HG03520 (cell line): ENCODE results near the gene ATF4.

Source experiments
- ATAC-seq: cut with Tn5 transposase; IDR thresholded peaks from one replicate; pipeline ENCODE4 v1.9.1; 2021; ENCODE audit warnings: mild to moderate bottlenecking, moderate library complexity; ENCODE audit not compliant: unreplicated experiment

Gene ATF4

DNA sequence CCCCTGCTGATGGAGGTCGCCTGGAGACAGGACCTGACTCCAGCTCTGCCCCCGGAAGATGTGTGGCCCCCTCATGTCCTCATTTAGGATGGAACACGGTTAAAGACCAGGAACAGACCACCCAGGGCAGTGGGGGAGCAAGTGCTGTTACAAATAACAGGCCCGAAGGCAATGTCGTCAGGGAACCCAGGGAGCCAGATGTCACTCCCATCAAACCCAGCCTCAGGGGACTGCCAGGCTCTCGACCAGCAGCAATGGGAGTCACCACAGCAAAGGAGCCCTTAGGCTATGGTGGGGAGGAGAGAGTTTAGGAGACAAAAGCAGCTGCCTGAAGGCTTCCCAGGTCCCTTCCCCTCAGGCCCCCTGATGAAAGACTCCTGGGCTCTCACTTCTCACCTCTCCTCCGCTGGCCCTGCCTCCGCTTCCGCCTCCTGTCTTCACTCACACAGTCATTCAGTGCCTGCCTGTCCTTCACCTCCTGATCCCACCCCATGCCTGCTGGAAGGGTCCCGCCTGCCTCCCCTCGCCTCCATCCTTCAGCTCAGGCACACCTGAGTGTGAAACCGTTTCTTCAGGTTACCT is 7.8 kb downstream of the ATF4 start:
- no peak for ATAC-seq

- ATAC-seq = no peak
Observed at GRCh38 chr22:39528681-39529486, 8.5 kb downstream of the ATF4 start.

GRCh38 chr22:39529487-39529851 is 9.1 kb downstream of the ATF4 start:
- no peak for ATAC-seq

DNA sequence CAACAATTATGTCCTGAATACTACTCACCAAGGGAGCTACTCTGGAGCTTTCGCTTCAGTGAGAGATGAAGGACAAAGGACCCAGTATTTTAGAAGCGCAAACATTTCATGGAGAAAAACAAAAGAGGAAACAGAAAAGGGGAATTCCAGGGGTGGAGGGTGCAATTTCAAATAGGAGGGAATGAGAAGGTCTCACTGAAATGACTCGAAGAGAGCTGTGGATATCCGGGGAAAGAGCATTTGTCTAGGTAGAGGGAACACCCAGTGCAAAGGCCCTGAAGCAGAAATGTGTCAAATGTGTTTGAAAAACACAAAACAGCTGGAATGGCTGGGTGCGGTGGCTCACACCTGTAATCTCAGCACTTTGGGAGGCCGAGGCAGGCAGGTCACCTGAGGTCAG is 9.8 kb downstream of the ATF4 start:
- no peak for ATAC-seq

DNA sequence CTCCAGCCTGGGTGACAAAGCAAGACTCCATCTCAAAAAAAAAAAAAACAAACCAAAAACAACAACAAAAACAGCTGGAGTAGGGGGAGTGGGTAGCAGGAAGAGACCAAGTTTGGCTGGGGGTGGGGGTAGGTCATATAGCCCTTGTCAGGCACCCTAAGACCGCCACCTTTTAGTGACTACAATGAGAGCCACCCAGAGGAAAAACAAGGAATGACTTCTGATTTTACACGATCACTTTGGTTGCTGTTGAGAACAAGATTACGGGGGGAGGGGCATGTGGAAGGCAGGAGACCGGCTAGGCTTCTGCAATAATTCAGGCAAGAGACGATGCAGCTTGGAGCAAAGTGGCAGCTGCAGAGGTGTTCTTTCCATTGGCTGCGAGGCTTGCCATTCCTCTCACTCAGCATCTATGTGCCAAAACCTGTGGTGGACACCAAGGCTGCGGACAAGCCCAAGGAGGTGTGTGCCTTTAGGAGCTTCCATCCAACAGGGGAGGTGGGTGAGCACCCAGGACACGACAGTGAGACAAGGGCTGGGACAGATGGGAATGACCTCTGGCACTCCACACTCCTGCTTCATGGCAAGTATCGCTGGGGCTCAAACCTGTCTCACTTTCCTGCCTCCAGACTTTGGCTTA is 10.4 kb downstream of the ATF4 start:
- ATAC-seq = no peak

- peak; percentile 54 for ATAC-seq
Observed at GRCh38 chr22:39532215-39533073, 12.1 kb downstream of the ATF4 start, which contains the start of gene RPS19BP1. TSS of gene RPS19BP1 (minus strand) at chr22:39532748. CDS start at chr22:39532738, 10 bp downstream.

DNA sequence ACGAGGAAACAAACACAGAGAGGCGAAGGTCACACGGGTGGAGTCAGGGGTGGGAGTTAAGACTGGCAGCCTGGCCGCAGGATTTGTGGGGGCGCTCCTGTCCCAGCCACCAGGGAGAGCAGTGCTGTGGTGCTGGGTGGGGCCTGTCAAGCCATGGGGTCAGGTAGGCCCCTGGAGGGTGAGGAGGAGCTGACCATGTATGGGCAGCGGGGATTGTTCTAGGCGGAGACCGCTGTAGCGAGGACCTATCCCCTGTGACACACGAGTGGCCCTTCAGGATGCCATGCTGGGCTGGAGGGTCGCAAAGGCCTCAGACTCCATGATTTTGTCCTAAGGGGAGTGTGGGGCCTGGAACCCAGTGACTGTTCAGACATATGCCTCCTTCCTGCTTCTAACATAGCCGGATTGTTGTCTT is 13.7 kb downstream of the ATF4 start:
- no peak for ATAC-seq

- no peak for ATAC-seq
Observed at GRCh38 chr22:39534591-39535356, 14.4 kb downstream of the ATF4 start.

- no peak for ATAC-seq
Observed at GRCh38 chr22:39535357-39535725, 15.0 kb downstream of the ATF4 start.

- no peak for ATAC-seq
Observed at GRCh38 chr22:39535831-39536449, 15.6 kb downstream of the ATF4 start.

DNA sequence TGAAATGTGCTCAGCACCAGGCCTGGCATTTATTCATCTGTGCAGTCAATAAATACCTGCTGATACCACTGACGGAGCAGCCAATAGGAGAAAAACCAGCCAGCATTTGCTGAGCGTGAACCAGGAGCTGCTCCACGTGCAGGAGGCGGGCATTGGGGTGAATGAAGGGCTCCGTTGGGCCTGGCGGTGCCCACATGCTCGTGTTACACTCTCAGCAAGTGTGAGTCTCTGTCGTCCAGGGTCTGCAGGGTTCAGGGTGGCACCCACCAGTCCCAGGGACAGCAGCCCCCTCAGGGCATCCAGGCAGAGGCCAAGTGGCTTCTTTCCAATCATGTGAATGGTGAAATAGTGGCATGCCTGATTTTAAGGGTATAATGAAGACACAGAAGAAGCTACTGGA is 16.3 kb downstream of the ATF4 start:
- no peak for ATAC-seq

- no peak for ATAC-seq
Observed at GRCh38 chr22:39537975-39538374, 17.6 kb downstream of the ATF4 start.

DNA sequence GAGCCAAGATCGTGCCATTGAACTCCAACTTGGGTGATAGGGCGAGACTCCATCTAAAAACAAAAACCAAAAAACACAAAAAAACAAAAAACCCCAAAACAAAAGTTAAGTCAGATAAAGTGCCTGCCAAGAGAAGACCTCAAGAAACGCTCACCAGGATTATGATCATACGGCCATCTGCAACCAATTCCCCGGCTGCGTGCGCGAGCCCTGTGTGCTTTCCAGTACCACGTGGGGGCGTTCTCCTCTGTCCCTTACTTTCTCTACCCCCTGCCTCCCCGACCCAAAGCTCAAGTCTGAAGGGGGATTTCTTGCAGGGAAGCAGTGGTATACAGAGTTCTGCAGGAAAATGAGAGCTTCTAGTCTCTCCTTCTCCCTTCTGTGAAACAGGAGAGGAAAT is 22.7 kb downstream of the ATF4 start:
- no peak for ATAC-seq

GRCh38 chr22:39545386-39546365 is 25.3 kb downstream of the ATF4 start:
- ATAC-seq = no peak

GRCh38 chr22:39546889-39547586 is 26.7 kb downstream of the ATF4 start:
- no peak for ATAC-seq

DNA sequence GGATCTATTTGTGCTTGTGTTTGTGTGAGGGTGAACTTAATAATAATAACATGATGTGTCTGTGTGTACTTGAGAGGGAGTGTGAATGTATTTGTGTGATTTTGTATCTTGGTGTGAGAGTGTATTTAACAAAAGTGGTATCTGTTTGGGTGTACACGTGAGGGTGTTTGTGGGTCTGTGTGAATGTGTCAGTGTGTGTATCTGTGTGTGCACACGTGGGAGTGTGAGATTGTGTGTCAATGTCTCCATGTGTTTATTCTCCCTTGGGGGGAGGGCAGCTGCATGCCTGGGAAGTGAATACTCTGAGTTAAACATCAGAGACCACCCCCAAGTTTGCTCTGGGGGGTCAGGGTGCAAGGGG is 27.2 kb downstream of the ATF4 start:
- no peak for ATAC-seq

DNA sequence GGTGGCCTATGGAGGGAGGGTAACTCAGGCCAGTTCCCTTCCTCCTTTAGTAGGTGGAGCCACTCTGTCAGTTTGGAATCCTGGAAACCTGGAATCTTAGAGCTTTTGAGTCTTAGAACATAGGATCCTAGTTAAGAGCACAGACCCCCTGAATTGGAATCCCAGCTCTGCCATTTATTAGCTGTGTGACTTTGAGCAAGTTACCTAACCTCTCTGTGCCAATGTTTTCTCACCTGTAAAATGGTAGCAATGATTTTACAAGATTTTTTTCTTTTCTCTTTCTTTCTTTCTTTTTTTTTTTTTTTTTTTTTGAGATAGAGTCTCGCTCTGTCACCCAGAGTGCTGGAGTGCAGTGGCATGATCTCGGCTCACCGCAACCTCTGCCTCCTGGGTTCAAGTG is 33.1 kb downstream of the ATF4 start:
- ATAC-seq = no peak

GRCh38 chr22:39554151-39554550 is 33.8 kb downstream of the ATF4 start:
- no peak for ATAC-seq
